ENCODE measurements around the gene SCNM1.
"Not testable (repeated sequence)": the region's sequence is repeated elsewhere in the genome, so short reads cannot be mapped to it uniquely, and the experiment has no call there.

The SCNM1 gene

GRCh38 chr1:151164732-151165280 is 1.1 kb upstream of the SCNM1 start:
- peaks cover 2% of the 10 kb centered on the region for H3K27me3 Mint-ChIP-seq (ENCODE audit: low read depth)
- H3K36me3 Mint-ChIP-seq (ENCODE audit: low read depth): peaks cover 39% of the 10 kb centered on the region
- H3K4me3 Mint-ChIP-seq: peak overlapping the region; percentile 91
- H3K27ac Mint-ChIP-seq: peak overlapping the region; percentile 92
- DNase-seq (ENCODE audit: low spot score): no peak
- no peaks in the 10 kb centered on the region for H3K9me3 Mint-ChIP-seq
- peaks cover 37% of the 10 kb centered on the region for H3K4me1 Mint-ChIP-seq (ENCODE audit: low read depth)

DNA sequence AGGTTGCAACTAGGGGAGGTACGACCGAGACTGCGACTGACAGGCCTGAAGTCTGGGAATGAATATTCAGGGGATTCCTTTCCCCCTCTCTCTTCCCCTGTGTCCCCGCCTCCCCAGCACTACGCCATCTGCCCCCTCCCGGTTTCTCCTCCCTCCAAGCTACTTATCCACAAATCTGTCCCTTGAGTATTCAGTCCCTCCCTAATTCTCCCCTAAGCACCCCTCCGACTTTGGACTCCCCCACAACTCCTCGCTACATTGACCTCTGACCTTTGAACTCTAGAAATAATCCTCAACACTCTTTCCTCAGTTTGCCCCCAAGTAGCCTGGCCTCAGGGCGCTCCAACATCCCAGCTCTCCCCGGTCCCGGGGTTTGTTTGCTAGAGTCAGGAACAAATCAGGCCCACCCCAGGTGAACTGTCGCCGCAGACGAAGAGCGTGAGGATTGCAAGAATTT is 635 bp upstream of the SCNM1 start:
- Mint-ChIP-seq H3K9me3 (no peaks in the 10 kb centered on the region), H3K4me1 (ENCODE audit: low read depth) (peaks cover 34% of the 10 kb centered on the region), H3K27me3 (ENCODE audit: low read depth) (peaks cover 2% of the 10 kb centered on the region), H3K27ac (peak overlapping the region; percentile 92), H3K4me3 (peak overlapping the region; percentile 91), H3K36me3 (ENCODE audit: low read depth) (peaks cover 40% of the 10 kb centered on the region)
- no peak for DNase-seq (ENCODE audit: low spot score)

- DNase-seq (ENCODE audit: low spot score): no peak
- Mint-ChIP-seq H3K27me3 (ENCODE audit: low read depth) (peaks cover 2% of the 10 kb centered on the region), H3K4me1 (ENCODE audit: low read depth) (peaks cover 32% of the 10 kb centered on the region), H3K27ac (peak overlapping the region; percentile 92), H3K36me3 (ENCODE audit: low read depth) (peaks cover 46% of the 10 kb centered on the region), H3K9me3 (no peaks in the 10 kb centered on the region), H3K4me3 (peak overlapping the region; percentile 91)
These were observed 587 bp downstream of the SCNM1 start for GRCh38 chr1:151166505-151166956.

DNA sequence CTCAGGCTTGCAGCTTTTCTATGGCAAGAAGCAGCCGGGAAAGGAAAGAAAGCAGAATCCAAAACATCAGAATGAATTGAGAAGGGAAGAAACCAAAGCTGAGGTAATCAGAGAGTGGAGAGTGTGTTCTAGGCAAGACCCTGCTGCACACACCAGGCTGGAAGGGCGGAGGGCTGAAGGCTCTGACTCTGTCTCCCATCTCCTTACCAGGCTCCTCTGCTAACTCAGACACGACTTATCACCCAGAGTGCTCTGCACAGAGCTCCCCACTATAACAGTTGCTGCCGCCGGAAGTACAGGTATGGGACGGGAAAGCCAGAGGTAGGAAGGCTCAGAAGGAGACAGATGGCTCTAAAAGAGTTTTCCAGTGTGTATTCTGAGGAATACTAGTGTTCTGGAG is 1.2 kb downstream of the SCNM1 start:
- peak overlapping the region; percentile 92 for H3K27ac Mint-ChIP-seq
- DNase-seq (ENCODE audit: low spot score): no peak
- H3K27me3 Mint-ChIP-seq (ENCODE audit: low read depth): peaks cover 2% of the 10 kb centered on the region
- no peaks in the 10 kb centered on the region for H3K9me3 Mint-ChIP-seq
- H3K4me3 Mint-ChIP-seq: peak overlapping the region; percentile 91
- H3K4me1 Mint-ChIP-seq (ENCODE audit: low read depth): peaks cover 27% of the 10 kb centered on the region
- peaks cover 48% of the 10 kb centered on the region for H3K36me3 Mint-ChIP-seq (ENCODE audit: low read depth)

GRCh38 chr1:151171190-151171589 is 5.2 kb downstream of the SCNM1 start:
- peaks cover 6% of the 10 kb centered on the region for H3K4me1 Mint-ChIP-seq (ENCODE audit: low read depth)
- H3K27me3 Mint-ChIP-seq (ENCODE audit: low read depth): no peaks in the 10 kb centered on the region
- DNase-seq (ENCODE audit: low spot score): no peak
- no peaks in the 10 kb centered on the region for H3K9me3 Mint-ChIP-seq
- no peak overlapping the region for H3K4me3 Mint-ChIP-seq
- H3K27ac Mint-ChIP-seq: peak overlapping the region; percentile 49
- peaks cover 41% of the 10 kb centered on the region for H3K36me3 Mint-ChIP-seq (ENCODE audit: low read depth)

- H3K27ac Mint-ChIP-seq: no peak overlapping the region
- no peaks in the 10 kb centered on the region for H3K4me1 Mint-ChIP-seq (ENCODE audit: low read depth)
- no peaks in the 10 kb centered on the region for H3K27me3 Mint-ChIP-seq (ENCODE audit: low read depth)
- no peak overlapping the region for H3K4me3 Mint-ChIP-seq
- no peaks in the 10 kb centered on the region for H3K9me3 Mint-ChIP-seq
- peaks cover 45% of the 10 kb centered on the region for H3K36me3 Mint-ChIP-seq (ENCODE audit: low read depth)
- no peak for DNase-seq (ENCODE audit: low spot score)
These were observed 9.2 kb downstream of the SCNM1 start for GRCh38 chr1:151175041-151175741.

DNA sequence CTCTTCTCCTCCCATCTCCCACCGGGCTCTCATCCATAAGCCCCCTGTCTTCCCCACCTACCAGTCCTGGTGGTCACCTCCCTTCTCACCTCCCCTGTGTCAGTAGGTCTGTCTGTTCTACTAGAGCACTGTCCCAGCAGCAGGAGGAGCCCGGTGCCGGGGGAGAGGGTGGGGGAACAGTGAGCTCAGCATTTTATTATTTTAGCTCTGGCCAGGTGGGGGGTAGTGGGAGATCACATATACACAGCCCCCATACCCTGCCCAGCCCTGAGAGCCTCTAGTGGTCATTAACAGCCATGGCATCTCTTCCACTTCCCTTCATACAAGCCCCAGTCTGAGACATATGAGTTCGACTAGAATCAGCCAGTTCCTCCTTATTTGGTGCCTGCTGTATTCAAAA is 9.9 kb downstream of the SCNM1 start, which contains the start of gene TMOD4:
TSS of gene TMOD4 (minus strand) at position 119 of the 400 bp plus-strand sequence. CDS start 1,106 bp downstream, outside the sequence.
- Mint-ChIP-seq H3K27ac (no peak within 1 kb of the TSS), H3K36me3 (ENCODE audit: low read depth) (peaks cover 44% of the 10 kb centered on the region), H3K27me3 (ENCODE audit: low read depth) (no peaks in the 10 kb centered on the region), H3K4me1 (ENCODE audit: low read depth) (no peaks in the 10 kb centered on the region), H3K9me3 (no peaks in the 10 kb centered on the region), H3K4me3 (no peak within 1 kb of the TSS)
- no peak for DNase-seq (ENCODE audit: low spot score)

DNA sequence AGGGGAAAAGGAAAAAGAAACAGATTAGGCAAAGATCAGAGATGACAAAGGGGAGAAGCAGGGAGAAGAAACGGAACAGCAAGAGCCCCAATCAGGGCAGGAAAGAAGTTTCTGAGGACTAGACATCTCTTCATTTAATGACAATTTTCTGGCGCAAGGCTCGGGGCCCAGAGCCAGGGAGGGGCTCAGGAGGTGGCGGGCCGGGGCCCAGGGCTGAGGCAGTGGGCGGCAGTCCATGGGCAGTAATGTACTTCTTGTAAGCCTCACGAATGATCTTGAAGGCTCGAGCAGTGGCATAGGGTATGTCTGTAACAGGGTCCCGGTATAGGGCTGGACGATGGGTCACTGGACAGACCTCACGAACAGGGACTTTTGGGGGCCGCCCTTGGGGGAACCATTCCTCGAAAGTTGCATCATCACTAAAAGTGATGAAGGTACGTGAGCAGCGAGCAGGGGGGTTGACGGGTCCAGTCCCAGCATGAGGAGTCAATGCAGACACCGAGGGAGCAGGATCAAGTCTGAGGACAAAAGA is 10.6 kb downstream of the SCNM1 start:
- no peaks in the 10 kb centered on the region for H3K4me1 Mint-ChIP-seq (ENCODE audit: low read depth)
- no peaks in the 10 kb centered on the region for H3K27me3 Mint-ChIP-seq (ENCODE audit: low read depth)
- DNase-seq (ENCODE audit: low spot score): no peak
- H3K9me3 Mint-ChIP-seq: no peaks in the 10 kb centered on the region
- no peak overlapping the region for H3K27ac Mint-ChIP-seq
- peaks cover 44% of the 10 kb centered on the region for H3K36me3 Mint-ChIP-seq (ENCODE audit: low read depth)
- H3K4me3 Mint-ChIP-seq: no peak overlapping the region

GRCh38 chr1:151184211-151184610 is 18.3 kb downstream of the SCNM1 start:
- no peak overlapping the region for H3K4me3 Mint-ChIP-seq
- peaks cover 12% of the 10 kb centered on the region for H3K4me1 Mint-ChIP-seq (ENCODE audit: low read depth)
- no peaks in the 10 kb centered on the region for H3K9me3 Mint-ChIP-seq
- no peaks in the 10 kb centered on the region for H3K27me3 Mint-ChIP-seq (ENCODE audit: low read depth)
- DNase-seq (ENCODE audit: low spot score): no peak
- H3K36me3 Mint-ChIP-seq (ENCODE audit: low read depth): peaks cover 42% of the 10 kb centered on the region
- H3K27ac Mint-ChIP-seq: no peak overlapping the region

DNA sequence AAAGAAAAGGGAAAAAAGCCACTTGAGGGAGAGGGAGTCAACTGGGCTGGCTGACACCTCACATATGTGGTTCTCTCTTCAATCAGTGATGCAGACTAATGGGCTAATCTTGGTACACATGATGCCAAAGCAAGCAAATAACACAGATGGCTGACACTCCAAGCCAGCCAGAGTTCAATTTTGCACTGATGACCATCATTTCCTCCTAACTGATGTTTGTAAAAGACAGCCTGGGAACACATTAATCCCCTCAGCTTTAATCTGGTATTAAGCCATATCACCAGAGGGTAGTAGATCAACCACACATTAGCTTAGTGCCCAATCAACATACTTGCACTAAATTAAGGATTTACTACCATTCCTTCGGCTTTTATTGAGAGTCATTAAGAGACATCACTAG is 21.3 kb downstream of the SCNM1 start:
- no peak for DNase-seq (ENCODE audit: low spot score)
- Mint-ChIP-seq H3K36me3 (ENCODE audit: low read depth) (peaks cover 31% of the 10 kb centered on the region), H3K9me3 (no peaks in the 10 kb centered on the region), H3K4me3 (no peak overlapping the region), H3K27ac (no peak overlapping the region), H3K4me1 (ENCODE audit: low read depth) (peaks cover 19% of the 10 kb centered on the region), H3K27me3 (ENCODE audit: low read depth) (no peaks in the 10 kb centered on the region)

DNA sequence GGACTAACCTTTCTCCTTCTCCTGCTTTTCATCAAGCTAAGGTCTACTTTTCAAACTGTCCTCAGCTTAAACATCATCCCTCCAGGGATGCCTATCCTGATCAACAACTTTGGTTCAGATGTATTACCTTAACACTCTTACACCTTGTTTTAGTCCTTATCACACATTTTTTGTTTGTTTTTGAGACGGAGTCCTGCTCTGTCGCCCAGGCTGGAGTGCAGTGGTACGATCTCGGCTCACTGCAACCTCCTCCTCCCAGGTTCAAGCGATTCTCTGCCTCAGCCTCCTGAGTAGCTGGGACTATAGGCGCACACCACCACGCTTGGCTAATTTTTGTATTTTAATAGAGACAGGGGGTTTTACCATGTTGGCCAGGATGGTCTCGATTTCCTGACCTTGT is 22.7 kb downstream of the SCNM1 start:
- Mint-ChIP-seq H3K36me3 (ENCODE audit: low read depth) (peaks cover 21% of the 10 kb centered on the region), H3K27ac (peak overlapping the region; percentile 32), H3K4me1 (ENCODE audit: low read depth) (peaks cover 19% of the 10 kb centered on the region), H3K4me3 (peak overlapping the region; percentile 98)
- not testable (repeated sequence) for H3K27me3 Mint-ChIP-seq (ENCODE audit: low read depth); DNase-seq (ENCODE audit: low spot score); H3K9me3 Mint-ChIP-seq

- H3K27me3 Mint-ChIP-seq (ENCODE audit: low read depth): peaks cover 9% of the 10 kb centered on the region
- peak within 1 kb of the TSS; percentile 98 for H3K4me3 Mint-ChIP-seq
- peak; percentile 88 for DNase-seq (ENCODE audit: low spot score)
- peaks cover 19% of the 10 kb centered on the region for H3K4me1 Mint-ChIP-seq (ENCODE audit: low read depth)
- peaks cover 14% of the 10 kb centered on the region for H3K36me3 Mint-ChIP-seq (ENCODE audit: low read depth)
- H3K9me3 Mint-ChIP-seq: no peaks in the 10 kb centered on the region
- peak within 1 kb of the TSS; percentile 96 for H3K27ac Mint-ChIP-seq
These were observed 23.9 kb downstream of the SCNM1 start, which contains the start of gene VPS72 for GRCh38 chr1:151189637-151190445. Gene VPS72, minus strand, starts transcription at chr1:151190197. Its CDS starts 76 bp downstream, at chr1:151190121.

- peaks cover 21% of the 10 kb centered on the region for H3K4me1 Mint-ChIP-seq (ENCODE audit: low read depth)
- no peaks in the 10 kb centered on the region for H3K9me3 Mint-ChIP-seq
- H3K27me3 Mint-ChIP-seq (ENCODE audit: low read depth): peaks cover 9% of the 10 kb centered on the region
- DNase-seq (ENCODE audit: low spot score): no peak
- no peak overlapping the region for H3K4me3 Mint-ChIP-seq
- peaks cover 4% of the 10 kb centered on the region for H3K36me3 Mint-ChIP-seq (ENCODE audit: low read depth)
- no peak overlapping the region for H3K27ac Mint-ChIP-seq
These were observed 26.1 kb downstream of the SCNM1 start for GRCh38 chr1:151192047-151192446.

DNA sequence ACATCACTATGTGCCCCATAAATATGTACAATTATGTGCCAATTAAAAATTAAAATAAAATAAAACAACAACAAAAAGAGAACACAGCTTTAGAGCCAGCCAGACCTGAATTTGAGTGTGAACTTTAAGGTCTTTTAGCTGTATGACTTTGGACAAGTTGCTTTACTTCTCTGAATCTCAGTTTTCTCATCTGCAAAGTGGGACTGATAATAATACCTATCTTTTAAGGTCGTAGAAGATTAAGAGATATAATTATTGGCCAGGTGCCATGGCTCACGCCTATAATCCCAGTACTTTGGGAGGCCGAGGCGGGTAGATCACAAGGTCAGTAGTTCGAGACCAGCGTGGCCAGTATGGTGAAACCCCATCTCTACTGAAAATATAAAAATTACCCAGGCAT is 27.4 kb downstream of the SCNM1 start:
- no peaks in the 10 kb centered on the region for H3K9me3 Mint-ChIP-seq
- H3K4me3 Mint-ChIP-seq: no peak overlapping the region
- no peak for DNase-seq (ENCODE audit: low spot score)
- no peak overlapping the region for H3K27ac Mint-ChIP-seq
- peaks cover 25% of the 10 kb centered on the region for H3K4me1 Mint-ChIP-seq (ENCODE audit: low read depth)
- H3K27me3 Mint-ChIP-seq (ENCODE audit: low read depth): peaks cover 9% of the 10 kb centered on the region
- peaks cover 4% of the 10 kb centered on the region for H3K36me3 Mint-ChIP-seq (ENCODE audit: low read depth)
